Muscle of back (tissue), 11 donors: ENCODE data around the gene AKR1D1. TPM values are rescaled to one million over a fixed set of nuclear protein-coding genes. Genes with fewer than 3 reads are reported as not detected.
"Not testable (repeated sequence)": the region's sequence is repeated elsewhere in the genome, so short reads cannot be mapped to it uniquely, and the experiment has no call there.

Experiments used
- DNase-seq, 3 donors: peaks; one replicate each; pipeline versions ENCODE4 v3.0.0 to v3.0.0-alpha.2; 2013
- polyA plus RNA-seq, 10 donors: library from polyadenylated mRNA; unstranded; fragments of 120-200 nt; gene quantifications; one replicate each; pipeline ENCODE4 v1.2.1, GENCODE V29; 2013; ENCODE audit not compliant: insufficient read length in 10 of 10

Gene AKR1D1
- polyA plus RNA-seq, 10 donors = 0.14 to 0.22 TPM; not detected in 8

DNA sequence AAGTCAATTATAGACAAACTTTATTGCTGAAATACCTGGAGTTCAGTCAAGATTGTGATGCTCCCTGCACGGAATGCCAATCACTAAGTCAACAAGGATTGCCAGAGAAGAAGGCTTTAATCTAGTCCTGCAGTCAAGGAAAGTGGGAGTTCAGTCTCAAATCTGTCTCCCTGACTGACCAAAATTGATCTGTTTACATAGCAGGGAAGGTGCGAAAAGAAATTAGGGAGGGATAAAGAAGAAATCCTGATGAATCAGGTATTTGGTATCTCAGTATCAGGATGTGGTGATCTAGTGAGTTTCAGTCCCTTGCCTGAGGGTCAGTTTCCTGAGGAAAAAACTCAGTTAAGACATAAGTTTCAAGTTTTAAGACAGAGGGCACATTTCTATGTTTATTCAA is 2.1 kb upstream of the AKR1D1 start:
- DNase-seq = no peak

- no peak for DNase-seq
Measured at GRCh38 chr7:138074540-138074939, 1.7 kb upstream of the AKR1D1 start.

DNA sequence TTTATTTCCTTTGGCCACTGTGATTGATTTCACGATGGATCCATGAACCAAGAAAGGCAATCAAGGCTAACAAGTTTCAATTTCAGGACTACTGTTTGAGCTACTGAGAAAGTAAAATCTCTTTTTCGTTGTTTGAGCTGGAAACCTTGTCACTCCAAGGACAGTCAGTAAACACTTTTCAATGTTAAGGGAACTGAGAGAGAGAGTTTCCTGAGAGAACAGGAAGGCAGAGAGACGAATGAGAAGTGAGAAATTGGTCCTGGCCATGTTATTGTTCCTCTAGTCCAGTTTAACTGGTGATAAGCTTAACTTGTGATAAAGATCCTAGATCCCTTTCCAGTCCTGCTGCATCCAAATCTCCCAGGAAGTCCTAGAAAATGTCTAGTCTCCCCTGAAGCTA is 909 bp upstream of the AKR1D1 start:
- no peak for DNase-seq

DNA sequence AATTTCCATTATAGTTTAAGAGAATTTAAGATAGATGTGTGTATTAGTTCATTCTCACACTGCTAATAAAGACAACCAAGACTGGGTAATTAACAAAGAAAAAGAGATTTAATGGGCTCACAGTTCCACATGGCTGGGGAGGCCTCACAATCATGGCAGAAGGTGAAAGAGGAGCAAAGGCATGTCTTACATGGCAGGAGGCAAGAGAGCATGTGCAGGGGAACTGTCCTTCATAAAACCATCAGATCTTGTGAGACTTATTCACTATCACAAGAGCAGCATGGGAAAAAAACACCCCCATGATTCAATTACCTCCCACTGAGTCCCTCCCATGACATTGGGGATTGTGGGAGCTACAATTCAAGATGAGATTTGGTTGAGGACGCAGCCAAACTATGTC is 473 bp upstream of the AKR1D1 start:
- DNase-seq = not testable (repeated sequence)

DNA sequence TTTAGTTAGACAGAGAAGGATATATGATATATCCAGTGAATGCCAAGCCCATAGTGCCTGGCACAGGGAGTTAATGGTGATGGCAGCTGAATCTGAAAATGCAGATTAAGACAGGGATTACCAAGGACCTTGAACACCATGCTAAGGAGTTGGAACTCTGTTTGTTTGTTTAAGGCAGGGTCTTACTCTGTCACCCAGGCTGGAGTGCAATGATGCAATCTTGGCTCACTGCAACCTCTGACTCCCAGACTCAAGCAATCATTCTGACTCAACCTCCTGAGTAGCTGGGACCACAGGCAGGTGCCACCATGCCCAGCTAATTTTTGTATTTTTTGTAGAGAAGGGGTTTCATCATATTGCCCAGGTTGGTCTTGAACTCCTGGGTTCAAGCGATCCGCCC is 1.6 kb downstream of the AKR1D1 start:
- DNase-seq = no peak

DNA sequence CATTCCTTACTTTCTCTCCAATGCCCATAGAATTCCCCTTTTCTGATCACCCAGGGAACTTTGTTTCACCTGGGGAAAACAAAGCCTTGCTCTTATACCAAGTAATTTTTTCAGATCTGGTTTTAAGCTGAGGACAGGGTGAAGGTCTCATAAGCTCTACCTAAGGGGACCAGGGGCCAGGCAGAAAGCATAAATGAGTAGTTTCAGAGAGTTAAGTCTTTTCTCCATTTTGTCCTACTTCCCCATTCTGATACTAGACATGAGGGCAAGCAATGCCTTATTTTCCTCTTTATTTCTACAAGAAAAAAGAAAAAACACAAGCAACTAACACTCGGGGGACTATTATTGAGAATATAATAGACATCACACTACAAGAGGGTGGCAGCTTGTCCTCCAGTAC is 2.9 kb downstream of the AKR1D1 start:
- DNase-seq = no peak

- no peak for DNase-seq
Measured at GRCh38 chr7:138081868-138082267, 5.6 kb downstream of the AKR1D1 start.

DNA sequence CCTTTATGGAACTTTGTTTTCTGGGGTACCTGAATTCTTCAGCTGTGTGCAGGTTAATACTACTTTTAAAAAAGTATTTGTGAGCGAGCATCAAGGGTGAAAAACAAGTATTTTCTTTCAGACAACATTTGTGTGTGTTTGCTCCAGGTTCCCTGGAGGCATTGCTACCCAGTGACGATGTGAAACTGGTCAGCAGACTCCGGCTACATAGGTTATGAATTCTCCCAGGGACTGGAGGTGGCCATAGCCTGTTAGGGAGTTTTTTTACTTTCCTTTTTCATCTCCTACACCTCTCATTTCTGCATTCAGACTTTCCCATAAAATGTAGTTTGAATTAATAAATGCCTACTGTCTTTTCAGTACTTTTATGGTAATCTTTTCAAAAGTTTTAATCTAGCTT is 7.6 kb downstream of the AKR1D1 start:
- no peak for DNase-seq

DNA sequence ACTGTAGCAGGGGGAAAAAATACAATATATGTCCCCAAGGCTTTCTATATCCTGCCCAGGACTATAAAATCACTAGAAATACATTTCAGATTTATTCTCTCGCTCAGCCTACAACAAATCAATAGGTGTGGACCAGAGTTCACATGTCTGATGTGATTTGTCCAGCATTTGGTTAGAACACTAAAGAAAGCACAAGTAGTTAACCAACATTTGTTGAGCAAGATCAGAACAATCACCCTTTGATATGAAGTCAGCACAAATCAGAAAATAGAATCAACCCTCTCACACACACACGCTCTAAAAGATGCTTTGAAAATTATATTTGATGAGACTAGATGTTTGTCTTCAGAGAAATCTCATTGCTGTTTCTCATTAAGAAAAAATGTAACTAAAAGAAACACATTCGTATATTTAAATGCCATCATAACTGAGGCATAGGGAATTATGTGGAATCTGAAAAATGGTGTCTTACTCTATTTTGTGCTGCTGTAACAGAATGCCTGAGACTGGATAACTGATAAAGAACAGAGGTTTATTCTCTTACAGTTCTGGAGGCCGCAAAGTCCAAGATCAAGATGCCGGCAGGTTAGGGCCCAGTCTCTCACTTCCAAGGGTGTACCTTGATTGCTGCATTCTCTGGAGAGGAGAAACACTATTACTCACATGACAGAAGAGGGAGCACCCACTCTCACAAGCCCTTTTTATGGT is 10.5 kb downstream of the AKR1D1 start:
- no peak for DNase-seq

GRCh38 chr7:138089080-138089901 is 13.0 kb downstream of the AKR1D1 start:
- DNase-seq = no peak

GRCh38 chr7:138091032-138091431 is 14.8 kb downstream of the AKR1D1 start:
- DNase-seq = no peak

- DNase-seq = not testable (repeated sequence)
Measured at GRCh38 chr7:138091840-138092239, 15.6 kb downstream of the AKR1D1 start.

- DNase-seq = no peak
Measured at GRCh38 chr7:138092486-138093028, 16.3 kb downstream of the AKR1D1 start.

DNA sequence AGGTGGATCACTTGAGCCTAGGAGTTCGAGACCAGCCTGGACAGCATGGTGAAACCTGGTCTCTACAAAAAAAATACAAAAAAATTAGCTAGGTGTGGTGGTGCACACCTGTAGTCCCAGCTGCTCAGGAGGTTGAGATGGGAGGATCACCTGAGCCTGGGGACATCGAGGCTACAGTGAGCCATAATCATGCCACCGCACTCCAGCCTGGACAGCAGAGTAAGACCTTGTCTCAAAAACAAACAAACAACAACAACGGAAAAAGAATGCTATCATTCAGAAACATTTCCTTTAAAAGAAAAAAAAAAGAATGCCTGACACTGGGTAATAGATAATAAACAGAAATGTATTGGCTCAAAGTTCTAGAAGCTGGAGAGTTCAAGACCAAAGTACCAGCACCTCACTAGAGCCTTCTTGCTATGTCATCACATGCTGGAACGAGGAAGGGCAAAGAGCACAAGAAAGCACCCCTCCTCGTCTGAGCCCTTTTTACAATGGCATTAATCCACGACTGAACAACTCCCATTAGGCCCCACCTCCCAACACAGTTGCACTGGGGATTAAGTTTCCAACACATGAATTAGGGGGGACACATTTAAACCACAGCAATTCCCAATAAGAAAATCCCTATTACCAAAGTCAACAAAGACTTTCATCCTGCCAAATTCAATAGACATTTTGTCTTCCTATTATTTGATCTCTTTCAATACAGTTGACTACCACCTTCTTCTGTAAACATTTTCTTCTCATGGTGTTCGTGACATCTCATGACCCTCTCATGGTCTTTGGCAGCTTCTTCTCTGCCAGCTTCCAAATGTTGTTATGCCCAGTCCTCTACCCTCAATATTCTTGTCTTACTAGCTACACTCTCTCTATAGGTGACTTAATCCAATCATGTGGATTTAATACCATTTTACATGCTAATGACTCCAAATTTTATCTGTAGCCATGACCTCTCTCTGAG is 20.0 kb downstream of the AKR1D1 start:
- DNase-seq = no peak

GRCh38 chr7:138097064-138097741 is 20.9 kb downstream of the AKR1D1 start:
- peak in 1 of 3 donors; percentile 24 for DNase-seq

DNA sequence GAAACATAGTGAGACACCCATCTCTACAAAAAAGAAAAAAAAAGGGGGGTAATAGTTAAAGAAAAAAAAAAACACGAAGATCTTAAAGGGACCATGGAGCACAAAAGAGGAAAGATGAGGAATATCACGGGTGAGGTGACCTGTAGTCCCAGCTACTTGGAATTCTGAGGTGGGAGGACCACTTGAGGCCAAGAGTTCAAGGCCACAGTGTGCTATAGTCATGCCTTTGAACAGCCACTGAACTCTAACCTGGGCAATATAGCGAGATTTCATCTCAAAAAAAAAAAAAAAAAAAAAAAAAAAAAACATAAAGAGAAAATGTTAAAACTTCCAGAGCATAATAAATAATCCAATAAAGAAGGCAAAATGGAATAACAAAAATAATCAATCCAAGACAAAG is 23.6 kb downstream of the AKR1D1 start:
- DNase-seq = no peak

DNA sequence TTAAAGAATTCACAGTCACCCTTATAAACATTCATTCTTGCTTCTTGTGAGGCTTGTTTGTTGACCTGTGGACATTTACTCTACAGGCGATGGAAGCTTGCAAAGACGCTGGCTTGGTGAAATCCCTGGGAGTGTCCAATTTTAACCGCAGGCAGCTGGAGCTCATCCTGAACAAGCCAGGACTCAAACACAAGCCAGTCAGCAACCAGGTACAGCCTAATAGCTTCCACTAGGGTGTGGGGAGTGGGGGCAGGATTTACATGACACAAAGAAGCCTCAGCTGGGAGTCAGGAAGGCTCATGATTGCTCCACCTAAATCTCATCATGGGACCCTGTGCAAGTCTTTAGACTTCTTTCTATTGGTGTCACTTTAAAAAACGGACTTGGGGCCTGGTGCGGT is 29.0 kb downstream of the AKR1D1 start:
- DNase-seq = no peak

DNA sequence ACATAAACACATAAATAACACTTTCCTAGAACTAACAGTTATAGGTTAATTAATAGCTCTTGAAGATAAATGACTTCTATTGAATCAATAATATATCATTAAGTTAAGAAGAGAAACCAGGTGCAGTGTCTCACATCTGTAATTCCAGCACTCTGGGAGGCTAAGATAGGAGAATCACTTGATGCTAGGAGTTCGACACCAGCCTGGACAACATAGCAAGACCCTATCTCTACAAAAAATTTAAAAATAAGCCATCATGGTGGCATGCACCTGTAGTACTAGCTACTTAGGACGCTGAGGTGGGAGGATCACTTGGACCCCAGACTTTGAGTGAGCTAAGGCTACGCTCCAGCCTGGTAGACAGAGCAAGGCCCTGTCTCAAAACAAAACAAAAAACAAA is 38.8 kb downstream of the AKR1D1 start:
- DNase-seq = no peak

DNA sequence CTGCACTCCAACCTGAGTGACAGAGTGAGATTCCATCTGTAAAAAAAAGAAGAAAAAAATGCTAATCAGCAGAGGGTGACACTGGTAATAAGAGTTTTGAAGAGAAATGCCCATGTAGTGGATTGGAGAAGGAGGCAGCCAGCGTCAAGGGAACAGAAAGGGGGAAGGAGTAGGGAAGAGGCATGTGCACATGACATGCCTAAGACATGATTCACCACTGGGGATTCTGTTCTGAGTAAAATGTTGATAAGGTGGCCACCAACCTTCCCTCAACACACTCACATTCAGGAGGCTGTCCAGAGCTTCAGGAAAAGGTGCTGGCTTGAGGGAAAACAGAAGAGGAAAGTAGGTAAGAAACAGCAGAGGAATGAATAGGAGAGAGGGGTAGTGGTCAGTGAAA is 39.9 kb downstream of the AKR1D1 start:
- no peak for DNase-seq

GRCh38 chr7:138116892-138117291 is 40.6 kb downstream of the AKR1D1 start:
- DNase-seq = no peak

GRCh38 chr7:138120140-138120827 is 44.0 kb downstream of the AKR1D1 start:
- no peak for DNase-seq
